B cell (primary cell): Measurements from ENCODE around the gene ITGB4.

ENCODE experiments used
- CTCF ChIP-seq: fragments of 200-600 bp; IDR thresholded peaks from one replicate; pipeline ENCODE4 v1.8.0; 2022; ENCODE audit warnings: antibody characterized with exemption, mild to moderate bottlenecking
- EZH2 ChIP-seq: IDR thresholded peaks from 2 replicates; pipeline ENCODE4 v1.6.1; 2012; ENCODE audit warnings: borderline replicate concordance, low read depth, mild to moderate bottlenecking, moderate library complexity, low read length; ENCODE audit not compliant: insufficient read depth, poor library complexity, severe bottlenecking

GRCh38 chr17:75751676-75752404, 30.6 kb downstream of the ITGB4 start:
- TF ChIP-seq CTCF (no peak), EZH2 (no peak)
